Muscle layer of duodenum (tissue), 2 donors: ENCODE data around the gene NEB.
"Not testable (repeated sequence)": the region's sequence is repeated elsewhere in the genome, so short reads cannot be mapped to it uniquely, and the experiment has no call there.

Source experiments
- H3K27ac ChIP-seq: one replicate; pipeline ENCODE4 v1.7.0; 2013; ENCODE audit warnings: mild to moderate bottlenecking, low read length
- H3K27me3 ChIP-seq: one replicate; pipeline ENCODE4 v1.7.0; 2013; ENCODE audit warnings: low read depth, mild to moderate bottlenecking, control low read depth, low read length
- H3K36me3 ChIP-seq, 2 donors: one replicate each; pipeline ENCODE4 v1.7.0; 2013; ENCODE audit warnings: low read length in 2 of 2, control low read depth in 1 of 2, mild to moderate bottlenecking in 1 of 2; ENCODE audit not compliant: insufficient read depth in 2 of 2, control insufficient read depth in 1 of 2
- H3K4me1 ChIP-seq, 2 donors: one replicate each; pipeline ENCODE4 v1.7.0; 2013; ENCODE audit warnings: low read length in 2 of 2, mild to moderate bottlenecking in 2 of 2, control low read depth in 1 of 2, moderate library complexity in 1 of 2; ENCODE audit not compliant: insufficient read depth in 2 of 2, control insufficient read depth in 1 of 2
- H3K4me3 ChIP-seq, 2 donors: one replicate each; pipeline ENCODE4 v1.7.0; 2013; ENCODE audit warnings: low read length in 2 of 2, low read depth in 1 of 2, mild to moderate bottlenecking in 1 of 2
- H3K9me3 ChIP-seq, 2 donors: one replicate each; pipeline ENCODE4 v1.7.0; 2013; ENCODE audit warnings: low read length in 2 of 2, control low read depth in 1 of 2, mild to moderate bottlenecking in 1 of 2; ENCODE audit not compliant: control insufficient read depth in 1 of 2
- donor health status: healthy.

The NEB gene

GRCh38 chr2:151664520-151664919, 69.8 kb downstream of the NEB start:
- Histone ChIP-seq H3K4me3 (no peak overlapping the region), H3K9me3 (no peaks in the 10 kb centered on the region), H3K27ac (no peak overlapping the region), H3K4me1 (no peaks in the 10 kb centered on the region), H3K36me3 (no peaks in the 10 kb centered on the region), H3K27me3 (no peaks in the 10 kb centered on the region)

- H3K9me3 ChIP-seq, result no peaks in the 10 kb centered on the region
- no peak overlapping the region for H3K4me3 ChIP-seq
- H3K27me3 ChIP-seq, result no peaks in the 10 kb centered on the region
- no peaks in the 10 kb centered on the region for H3K36me3 ChIP-seq
- no peak overlapping the region for H3K27ac ChIP-seq
- H3K4me1 ChIP-seq, result no peaks in the 10 kb centered on the region
Observed at GRCh38 chr2:151661625-151662024, 72.7 kb downstream of the NEB start.

- no peaks in the 10 kb centered on the region for H3K4me1 ChIP-seq
- no peaks in the 10 kb centered on the region for H3K27me3 ChIP-seq
- H3K36me3 ChIP-seq, result no peaks in the 10 kb centered on the region
- no peak overlapping the region for H3K4me3 ChIP-seq
- no peaks in the 10 kb centered on the region for H3K9me3 ChIP-seq
- no peak overlapping the region for H3K27ac ChIP-seq
Observed at GRCh38 chr2:151658081-151658480, 76.2 kb downstream of the NEB start.

GRCh38 chr2:151657667-151658076, 76.6 kb downstream of the NEB start:
- H3K4me1 ChIP-seq, result no peaks in the 10 kb centered on the region
- H3K9me3 ChIP-seq, result no peaks in the 10 kb centered on the region
- no peaks in the 10 kb centered on the region for H3K36me3 ChIP-seq
- H3K27me3 ChIP-seq, result no peaks in the 10 kb centered on the region
- no peak overlapping the region for H3K27ac ChIP-seq
- H3K4me3 ChIP-seq, result no peak overlapping the region

- Histone ChIP-seq H3K4me1 (no peaks in the 10 kb centered on the region), H3K4me3 (no peak overlapping the region), H3K27me3 (no peaks in the 10 kb centered on the region), H3K9me3 (no peaks in the 10 kb centered on the region), H3K27ac (no peak overlapping the region), H3K36me3 (no peaks in the 10 kb centered on the region)
Observed at GRCh38 chr2:151655663-151656398, 78.4 kb downstream of the NEB start.

GRCh38 chr2:151654891-151655290, 79.4 kb downstream of the NEB start:
- Histone ChIP-seq H3K27me3 (no peaks in the 10 kb centered on the region), H3K4me1 (no peaks in the 10 kb centered on the region), H3K9me3 (no peaks in the 10 kb centered on the region), H3K4me3 (no peak overlapping the region), H3K36me3 (no peaks in the 10 kb centered on the region), H3K27ac (no peak overlapping the region)

- H3K9me3 ChIP-seq, result no peaks in the 10 kb centered on the region
- no peaks in the 10 kb centered on the region for H3K4me1 ChIP-seq
- H3K27ac ChIP-seq, result no peak overlapping the region
- no peak overlapping the region for H3K4me3 ChIP-seq
- H3K36me3 ChIP-seq, result no peaks in the 10 kb centered on the region
- no peaks in the 10 kb centered on the region for H3K27me3 ChIP-seq
Observed at GRCh38 chr2:151654085-151654484, 80.2 kb downstream of the NEB start.

GRCh38 chr2:151651274-151651673, 83.0 kb downstream of the NEB start:
- H3K9me3 ChIP-seq, result peaks cover 0 to 8% of the 10 kb centered on the region in 2 donors
- no peak overlapping the region for H3K27ac ChIP-seq
- H3K36me3 ChIP-seq, result no peaks in the 10 kb centered on the region
- H3K27me3 ChIP-seq, result no peaks in the 10 kb centered on the region
- H3K4me3 ChIP-seq, result no peak overlapping the region
- H3K4me1 ChIP-seq, result no peaks in the 10 kb centered on the region

GRCh38 chr2:151650456-151650855, 83.8 kb downstream of the NEB start:
- Histone ChIP-seq H3K36me3 (no peaks in the 10 kb centered on the region), H3K27ac (no peak overlapping the region), H3K4me3 (no peak overlapping the region), H3K9me3 (peaks cover 0 to 8% of the 10 kb centered on the region in 2 donors), H3K4me1 (no peaks in the 10 kb centered on the region), H3K27me3 (no peaks in the 10 kb centered on the region)

GRCh38 chr2:151649966-151650365, 84.3 kb downstream of the NEB start:
- Histone ChIP-seq H3K9me3 (peaks cover 0 to 8% of the 10 kb centered on the region in 2 donors), H3K27ac (no peak overlapping the region), H3K4me3 (no peak overlapping the region), H3K36me3 (no peaks in the 10 kb centered on the region), H3K4me1 (no peaks in the 10 kb centered on the region), H3K27me3 (no peaks in the 10 kb centered on the region)

GRCh38 chr2:151649400-151649799, 84.9 kb downstream of the NEB start:
- no peak overlapping the region for H3K27ac ChIP-seq
- no peaks in the 10 kb centered on the region for H3K4me1 ChIP-seq
- no peaks in the 10 kb centered on the region for H3K36me3 ChIP-seq
- H3K27me3 ChIP-seq, result no peaks in the 10 kb centered on the region
- H3K4me3 ChIP-seq, result no peak overlapping the region
- peaks cover 0 to 8% of the 10 kb centered on the region in 2 donors for H3K9me3 ChIP-seq

GRCh38 chr2:151646512-151646911, 87.8 kb downstream of the NEB start:
- H3K9me3 ChIP-seq, H3K4me3 ChIP-seq, H3K27me3 ChIP-seq, H3K36me3 ChIP-seq, H3K4me1 ChIP-seq, H3K27ac ChIP-seq: not testable (repeated sequence)
